ENCODE results near the gene ARHGEF3. TPM values are rescaled to one million over a fixed set of nuclear protein-coding genes. Genes with fewer than 3 reads are reported as not detected.

Gene ARHGEF3
- total RNA-seq, 1 donor from 2014 or later, result 17.4 TPM

DNA sequence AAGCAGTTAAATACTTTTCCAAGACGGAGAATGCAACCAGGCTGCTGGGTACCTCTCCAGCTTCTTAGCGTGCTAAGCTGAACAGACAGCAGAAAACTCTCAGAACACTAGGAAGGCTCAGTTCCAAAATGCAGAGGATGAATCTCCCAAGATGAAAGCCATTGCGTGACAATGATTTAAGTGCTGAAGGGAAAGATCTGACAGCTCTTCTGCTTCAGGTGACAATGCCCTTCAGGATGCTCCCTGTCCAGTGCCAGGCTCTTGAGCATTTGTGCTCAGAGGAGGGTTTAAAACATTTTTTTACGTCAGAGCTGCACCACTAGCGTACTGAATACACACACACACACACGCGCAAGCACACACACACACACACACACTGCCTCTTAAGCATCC, 26.3 kb downstream of the ARHGEF3 start:
- Histone ChIP-seq H3K36me3 (peaks cover 0 to 10% of the 10 kb centered on the region in 2 donors), H3K27ac (no peak overlapping the region), H3K4me1 (peaks cover 24% of the 10 kb centered on the region), H3K4me3 (peak overlapping the region in 1 of 2 donors; percentile 29), H3K9me3 (no peaks in the 10 kb centered on the region), H3K27me3 (no peaks in the 10 kb centered on the region)
- DNase-seq (ENCODE audit: extremely low spot score in 2 of 2), result no peak
- intact Hi-C loops (cut with DNase I), result no loop called here
- TF ChIP-seq POLR2A (IDR thresholded peaks at IDR 0.05), result no peak
- TF ChIP-seq POLR2AphosphoS5 (IDR thresholded peaks at IDR 0.05; ENCODE audit: insufficient read depth in 1 of 2, low read depth in 1 of 2), result no peak
- TF ChIP-seq, protein P1, sequence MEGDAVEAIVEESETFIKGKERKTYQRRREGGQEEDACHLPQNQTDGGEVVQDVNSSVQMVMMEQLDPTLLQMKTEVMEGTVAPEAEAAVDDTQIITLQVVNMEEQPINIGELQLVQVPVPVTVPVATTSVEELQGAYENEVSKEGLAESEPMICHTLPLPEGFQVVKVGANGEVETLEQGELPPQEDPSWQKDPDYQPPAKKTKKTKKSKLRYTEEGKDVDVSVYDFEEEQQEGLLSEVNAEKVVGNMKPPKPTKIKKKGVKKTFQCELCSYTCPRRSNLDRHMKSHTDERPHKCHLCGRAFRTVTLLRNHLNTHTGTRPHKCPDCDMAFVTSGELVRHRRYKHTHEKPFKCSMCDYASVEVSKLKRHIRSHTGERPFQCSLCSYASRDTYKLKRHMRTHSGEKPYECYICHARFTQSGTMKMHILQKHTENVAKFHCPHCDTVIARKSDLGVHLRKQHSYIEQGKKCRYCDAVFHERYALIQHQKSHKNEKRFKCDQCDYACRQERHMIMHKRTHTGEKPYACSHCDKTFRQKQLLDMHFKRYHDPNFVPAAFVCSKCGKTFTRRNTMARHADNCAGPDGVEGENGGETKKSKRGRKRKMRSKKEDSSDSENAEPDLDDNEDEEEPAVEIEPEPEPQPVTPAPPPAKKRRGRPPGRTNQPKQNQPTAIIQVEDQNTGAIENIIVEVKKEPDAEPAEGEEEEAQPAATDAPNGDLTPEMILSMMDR (IDR thresholded peaks at IDR 0.05), result no peak

DNA sequence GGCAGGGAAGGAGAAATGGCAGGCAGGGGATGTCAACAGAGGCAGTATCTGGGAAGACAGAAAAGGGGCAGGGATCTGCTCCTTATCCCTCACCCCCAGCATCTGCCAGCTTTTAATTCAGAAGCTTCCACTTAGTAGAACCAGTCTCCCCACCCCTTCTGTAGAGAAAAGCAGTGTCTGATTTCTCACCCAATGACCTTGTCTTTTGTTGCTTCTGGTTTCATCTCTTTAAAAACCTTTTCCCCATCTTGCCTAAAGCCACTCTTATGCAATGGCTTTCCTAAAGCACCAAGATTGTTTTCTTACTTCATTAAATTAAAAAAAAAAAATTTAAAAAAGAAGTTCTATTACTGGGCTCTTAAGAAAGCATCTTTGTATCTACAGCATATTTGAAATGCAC, 27.8 kb downstream of the ARHGEF3 start:
- no peaks in the 10 kb centered on the region for H3K9me3 ChIP-seq
- peaks cover 30% of the 10 kb centered on the region for H3K4me1 ChIP-seq
- H3K36me3 ChIP-seq, result peaks cover 0 to 10% of the 10 kb centered on the region in 2 donors
- no peak for DNase-seq (ENCODE audit: extremely low spot score in 2 of 2)
- H3K4me3 ChIP-seq, result no peak overlapping the region
- no peaks in the 10 kb centered on the region for H3K27me3 ChIP-seq
- intact Hi-C loops (cut with DNase I), result no loop called here
- H3K27ac ChIP-seq, result no peak overlapping the region
- TF ChIP-seq POLR2AphosphoS5 (IDR thresholded peaks at IDR 0.05; ENCODE audit: insufficient read depth in 1 of 2, low read depth in 1 of 2), result no peak
- TF ChIP-seq, protein P1 (IDR thresholded peaks at IDR 0.05), result no peak
- TF ChIP-seq POLR2A (IDR thresholded peaks at IDR 0.05), result no peak

DNA sequence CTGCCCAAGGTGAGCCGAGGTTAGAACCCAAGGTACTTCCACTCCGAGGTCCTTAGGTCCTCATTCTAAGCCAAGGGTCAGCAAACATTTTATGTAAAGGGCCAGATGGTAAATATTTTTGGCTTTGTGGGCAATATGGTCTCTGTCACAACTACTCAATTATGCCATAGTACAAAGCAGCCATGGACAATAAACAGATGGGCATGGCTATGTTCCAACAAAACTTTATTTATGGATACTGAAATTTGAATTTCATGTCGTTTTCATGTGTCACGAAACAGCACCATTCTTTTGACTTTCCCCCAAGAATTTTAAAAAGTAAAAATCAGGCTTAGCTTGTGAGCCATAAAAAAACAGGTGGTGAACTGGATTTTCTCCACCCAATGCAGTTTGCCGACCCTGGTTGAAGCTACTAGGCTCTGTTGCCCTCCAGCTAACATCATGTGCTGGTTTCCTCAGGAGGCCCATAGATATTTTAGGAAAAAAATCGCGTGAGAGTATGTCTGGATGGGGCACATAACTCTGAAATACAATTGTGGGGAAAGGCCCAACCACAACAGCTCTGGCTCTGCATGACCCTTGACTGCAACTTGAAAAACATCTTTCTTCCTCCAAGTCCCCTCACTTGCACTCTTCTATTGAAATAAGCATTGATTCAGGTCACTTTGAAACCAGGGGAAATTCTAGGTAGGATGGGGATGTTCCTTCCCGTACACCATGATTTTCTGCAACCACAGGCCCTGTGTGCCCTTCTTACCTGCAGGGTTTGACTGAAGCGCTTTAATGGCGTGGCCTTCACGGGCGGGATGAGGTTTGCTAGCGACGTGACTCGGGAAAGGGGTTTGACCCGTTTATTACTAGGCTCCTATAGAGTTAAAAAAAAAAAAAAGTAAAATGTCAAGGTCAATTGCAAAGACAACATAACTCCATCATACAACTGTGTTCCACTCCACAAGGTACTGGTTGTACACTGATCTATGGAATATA, 28.5 kb downstream of the ARHGEF3 start:
- peaks cover 32% of the 10 kb centered on the region for H3K4me1 ChIP-seq
- H3K36me3 ChIP-seq, result peaks cover 0 to 10% of the 10 kb centered on the region in 2 donors
- H3K27ac ChIP-seq, result no peak overlapping the region
- DNase-seq (ENCODE audit: extremely low spot score in 2 of 2), result no peak
- H3K4me3 ChIP-seq, result no peak overlapping the region
- TF ChIP-seq POLR2AphosphoS5 (IDR thresholded peaks at IDR 0.05; ENCODE audit: insufficient read depth in 1 of 2, low read depth in 1 of 2), result no peak
- TF ChIP-seq, protein P1 (IDR thresholded peaks at IDR 0.05), result no peak
- no peak for TF ChIP-seq POLR2A (IDR thresholded peaks at IDR 0.05)
- no peaks in the 10 kb centered on the region for H3K9me3 ChIP-seq
- H3K27me3 ChIP-seq, result no peaks in the 10 kb centered on the region
- intact Hi-C loops (cut with DNase I), result no loop called here

DNA sequence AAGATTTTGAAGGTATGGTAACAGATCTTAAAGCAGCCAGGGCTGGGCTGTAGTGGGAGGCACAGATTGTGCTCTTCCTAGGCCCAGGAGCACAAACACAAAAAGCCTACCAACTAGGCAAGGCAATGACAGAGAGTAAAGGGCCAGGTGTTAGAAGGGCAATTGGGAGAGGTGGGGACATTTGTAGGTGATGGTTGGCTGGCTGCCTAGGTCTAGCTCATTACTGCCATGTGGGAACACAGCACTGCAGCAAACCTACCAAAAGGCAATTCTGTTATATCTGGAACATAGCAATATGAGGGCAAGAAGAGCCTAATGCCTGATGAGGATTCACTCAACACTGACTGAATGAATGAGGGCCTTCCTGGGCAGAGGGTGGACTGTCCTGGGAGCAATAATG, 30.4 kb downstream of the ARHGEF3 start:
- no peaks in the 10 kb centered on the region for H3K9me3 ChIP-seq
- no peak for TF ChIP-seq POLR2A (IDR thresholded peaks at IDR 0.05)
- TF ChIP-seq, protein P1 (IDR thresholded peaks at IDR 0.05), result no peak
- TF ChIP-seq POLR2AphosphoS5 (IDR thresholded peaks at IDR 0.05; ENCODE audit: insufficient read depth in 1 of 2, low read depth in 1 of 2), result no peak
- H3K4me3 ChIP-seq, result no peak overlapping the region
- intact Hi-C loops (cut with DNase I), result no loop called here
- peaks cover 0 to 10% of the 10 kb centered on the region in 2 donors for H3K36me3 ChIP-seq
- H3K27ac ChIP-seq, result no peak overlapping the region
- DNase-seq (ENCODE audit: extremely low spot score in 2 of 2), result no peak
- no peaks in the 10 kb centered on the region for H3K27me3 ChIP-seq
- H3K4me1 ChIP-seq, result peaks cover 17% of the 10 kb centered on the region
